GM12875 (cell line): ENCODE measurements around the gene CDK10.

Experiments
- H3K4me3 ChIP-seq: one replicate; pipeline ENCODE4 v1.5.1; 2011; ENCODE audit warnings: low read depth, low read length, control low read depth
- CTCF ChIP-seq: IDR thresholded peaks from 2 replicates; pipeline ENCODE4 v1.5.1; 2011; ENCODE audit warnings: low read depth, mild to moderate bottlenecking, control low read depth, inconsistent platforms, low read length, moderate library complexity, borderline replicate concordance; ENCODE audit not compliant: insufficient read depth

The CDK10 gene

GRCh38 chr16:89738538-89739317 is 52.2 kb downstream of the CDK10 start:
- no peak overlapping the region for H3K4me3 ChIP-seq
- TF ChIP-seq CTCF = no peak

GRCh38 chr16:89739383-89739782 is 52.9 kb downstream of the CDK10 start:
- TF ChIP-seq CTCF = no peak
- H3K4me3 ChIP-seq = no peak overlapping the region

- TF ChIP-seq CTCF = no peak
- H3K4me3 ChIP-seq = no peak overlapping the region
Observed at GRCh38 chr16:89741342-89742014, 55.0 kb downstream of the CDK10 start.

- no peak for TF ChIP-seq CTCF
- no peak overlapping the region for H3K4me3 ChIP-seq
Observed at GRCh38 chr16:89742948-89743347, 56.5 kb downstream of the CDK10 start.

GRCh38 chr16:89744813-89745212 is 58.3 kb downstream of the CDK10 start:
- no peak overlapping the region for H3K4me3 ChIP-seq
- no peak for TF ChIP-seq CTCF
